ENCODE results near the gene BRD7. TPM values are rescaled to one million over a fixed set of nuclear protein-coding genes. Genes with fewer than 3 reads are reported as not detected.

The BRD7 gene
- total RNA-seq, 1 experiment from 2014 or later = 40.0 TPM

- ChIA-PET CTCF (interaction anchor here (0.6 kb wide), 1 partner anchor 99 kb away, joined by 11 read pairs; the partner anchor contains the start of gene BRD7), POLR2A (ENCODE audit: unreplicated experiment) (no interaction called here)
- ATAC-seq (no peak), DNase-seq (no peak)
- Histone ChIP-seq H3K79me2 (ENCODE audit: low read length) (0 out of 2 replicates have a peak, but pooled peaks cover 9% of the 10 kb centered on the region), H3K9me3 (ENCODE audit: low read length) (no peaks in the 10 kb centered on the region), H3K27ac (ENCODE audit: low read length) (no peak overlapping the region), H3K9me2 (replicated peaks; ENCODE audit: low read length) (no peaks in the 10 kb centered on the region), H2AFZ (ENCODE audit: low read length) (no peak overlapping the region), H3K4me3 (ENCODE audit: low read length) (no peak overlapping the region), H3K4me2 (ENCODE audit: low read length) (no peak overlapping the region), H3K9ac (ENCODE audit: low read length) (no peak overlapping the region), H3K36me3 (ENCODE audit: low read depth, low read length) (no peaks in the 10 kb centered on the region), H3F3A (ENCODE audit: low read length, unreplicated experiment) (no peaks in the 10 kb centered on the region), H3K27me3 (ENCODE audit: low read length) (no peaks in the 10 kb centered on the region), H3K4me1 (ENCODE audit: insufficient read depth, low read length) (0 out of 2 replicates have a peak, but pooled peaks cover 6% of the 10 kb centered on the region), H4K20me1 (ENCODE audit: low read length) (no peaks in the 10 kb centered on the region)
- no peak for TF ChIP-seq EZH2phosphoT487 (IDR thresholded peaks at IDR 0.05; ENCODE audit: borderline replicate concordance, low read length)
- TF ChIP-seq CTCF (conservative IDR thresholded peaks at IDR 0.05; ENCODE audit: low read depth, low read length) = no peak
- no peak for TF ChIP-seq EZH2 (IDR thresholded peaks at IDR 0.05; ENCODE audit: low read length, unreplicated experiment)
- no TSS peak for BruUV-seq (replicated peaks)
- intact Hi-C loops (cut with micrococcal nuclease) = no loop called here
These were observed 98.8 kb downstream of the BRD7 start for GRCh38 chr16:50269769-50270509.

- Histone ChIP-seq H3K36me3 (ENCODE audit: low read depth, low read length) (no peaks in the 10 kb centered on the region), H3K9me3 (ENCODE audit: low read length) (no peaks in the 10 kb centered on the region), H3K4me2 (ENCODE audit: low read length) (no peak overlapping the region), H3K27me3 (ENCODE audit: low read length) (no peaks in the 10 kb centered on the region), H3K79me2 (ENCODE audit: low read length) (0 out of 2 replicates have a peak, but pooled peaks cover 10% of the 10 kb centered on the region), H3K9ac (ENCODE audit: low read length) (no peak overlapping the region), H3K4me1 (ENCODE audit: insufficient read depth, low read length) (peaks cover 12% of the 10 kb centered on the region), H4K20me1 (ENCODE audit: low read length) (no peaks in the 10 kb centered on the region), H3K4me3 (ENCODE audit: low read length) (no peak overlapping the region), H2AFZ (ENCODE audit: low read length) (no peak overlapping the region), H3K27ac (ENCODE audit: low read length) (no peak overlapping the region), H3K9me2 (replicated peaks; ENCODE audit: low read length) (no peaks in the 10 kb centered on the region), H3F3A (ENCODE audit: low read length, unreplicated experiment) (no peaks in the 10 kb centered on the region)
- TF ChIP-seq EZH2phosphoT487 (IDR thresholded peaks at IDR 0.05; ENCODE audit: borderline replicate concordance, low read length) (no peak), CTCF (conservative IDR thresholded peaks at IDR 0.05; ENCODE audit: low read depth, low read length) (no peak), EZH2 (IDR thresholded peaks at IDR 0.05; ENCODE audit: low read length, unreplicated experiment) (no peak)
- ATAC-seq (no peak), DNase-seq (no peak)
- CTCF ChIA-PET = no interaction called here
- POLR2A ChIA-PET (ENCODE audit: unreplicated experiment) = no interaction called here
- BruUV-seq (replicated peaks) = no TSS peak
- intact Hi-C loops (cut with micrococcal nuclease) = no loop called here
These were observed 99.6 kb downstream of the BRD7 start for GRCh38 chr16:50269061-50269705.

GRCh38 chr16:50268352-50268751, 100.4 kb downstream of the BRD7 start:
- H3K9me3 ChIP-seq (ENCODE audit: low read length) = no peaks in the 10 kb centered on the region
- peaks cover 20% of the 10 kb centered on the region for H3K4me1 ChIP-seq (ENCODE audit: insufficient read depth, low read length)
- H3K27me3 ChIP-seq (ENCODE audit: low read length) = no peaks in the 10 kb centered on the region
- intact Hi-C loops (cut with micrococcal nuclease) = no loop called here
- H3K9ac ChIP-seq (ENCODE audit: low read length) = no peak overlapping the region
- ChIA-PET CTCF (no interaction called here), POLR2A (ENCODE audit: unreplicated experiment) (no interaction called here)
- H4K20me1 ChIP-seq (ENCODE audit: low read length) = no peaks in the 10 kb centered on the region
- H3F3A ChIP-seq (ENCODE audit: low read length, unreplicated experiment) = no peaks in the 10 kb centered on the region
- H3K9me2 ChIP-seq (replicated peaks; ENCODE audit: low read length) = no peaks in the 10 kb centered on the region
- no peak overlapping the region for H3K27ac ChIP-seq (ENCODE audit: low read length)
- DNase-seq (no peak), ATAC-seq (no peak)
- no TSS peak for BruUV-seq (replicated peaks)
- H3K36me3 ChIP-seq (ENCODE audit: low read depth, low read length) = no peaks in the 10 kb centered on the region
- no peak for TF ChIP-seq EZH2phosphoT487 (IDR thresholded peaks at IDR 0.05; ENCODE audit: borderline replicate concordance, low read length)
- TF ChIP-seq EZH2 (IDR thresholded peaks at IDR 0.05; ENCODE audit: low read length, unreplicated experiment) = no peak
- TF ChIP-seq CTCF (conservative IDR thresholded peaks at IDR 0.05; ENCODE audit: low read depth, low read length) = no peak
- H3K79me2 ChIP-seq (ENCODE audit: low read length) = 0 out of 2 replicates have a peak, but pooled peaks cover 10% of the 10 kb centered on the region
- H2AFZ ChIP-seq (ENCODE audit: low read length) = no peak overlapping the region
- H3K4me2 ChIP-seq (ENCODE audit: low read length) = no peak overlapping the region
- H3K4me3 ChIP-seq (ENCODE audit: low read length) = no peak overlapping the region

Measured in PC-3 (cell line).